HG03097 (cell line): ENCODE measurements around the gene ARHGEF16.

Source experiments
- ATAC-seq: cut with Tn5 transposase; IDR thresholded peaks from one replicate; pipeline ENCODE4 v1.9.1; 2021; ENCODE audit not compliant: unreplicated experiment, low FRiP score

ARHGEF16 gene

GRCh38 chr1:3420218-3420951 lies 34.1 kb upstream of the ARHGEF16 start:
- no peak for ATAC-seq

- ATAC-seq, result no peak
These were observed 31.8 kb upstream of the ARHGEF16 start for GRCh38 chr1:3422638-3423037.

DNA sequence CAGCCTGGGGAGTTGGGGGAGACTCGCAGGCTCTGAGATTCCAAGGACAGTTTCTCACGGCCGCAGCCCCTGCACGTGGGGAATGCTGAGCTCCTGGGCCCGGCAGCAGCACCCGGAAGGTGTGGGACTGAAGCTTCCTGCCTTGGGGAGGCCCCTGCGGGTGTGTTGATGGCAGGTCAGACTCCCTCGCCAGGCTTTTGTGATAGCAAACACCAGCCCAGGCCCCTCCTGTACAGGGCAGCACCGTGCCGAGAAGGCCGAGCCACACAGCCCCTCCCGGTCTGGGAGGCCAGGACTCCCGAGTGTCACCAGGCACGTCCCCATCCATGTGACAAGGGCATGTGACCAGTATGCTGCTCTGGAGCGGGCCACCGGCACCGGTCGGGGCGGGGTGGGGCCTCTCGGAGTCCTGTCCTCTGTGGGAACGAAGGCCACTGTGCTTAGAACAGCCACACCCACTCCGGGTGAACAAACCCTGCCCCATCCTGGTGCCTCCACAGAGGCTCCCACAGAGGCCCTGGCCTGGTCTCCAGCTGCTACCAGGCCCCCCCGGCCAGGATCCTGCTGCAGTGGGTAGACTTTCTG lies 31.1 kb upstream of the ARHGEF16 start:
- ATAC-seq, result no peak

DNA sequence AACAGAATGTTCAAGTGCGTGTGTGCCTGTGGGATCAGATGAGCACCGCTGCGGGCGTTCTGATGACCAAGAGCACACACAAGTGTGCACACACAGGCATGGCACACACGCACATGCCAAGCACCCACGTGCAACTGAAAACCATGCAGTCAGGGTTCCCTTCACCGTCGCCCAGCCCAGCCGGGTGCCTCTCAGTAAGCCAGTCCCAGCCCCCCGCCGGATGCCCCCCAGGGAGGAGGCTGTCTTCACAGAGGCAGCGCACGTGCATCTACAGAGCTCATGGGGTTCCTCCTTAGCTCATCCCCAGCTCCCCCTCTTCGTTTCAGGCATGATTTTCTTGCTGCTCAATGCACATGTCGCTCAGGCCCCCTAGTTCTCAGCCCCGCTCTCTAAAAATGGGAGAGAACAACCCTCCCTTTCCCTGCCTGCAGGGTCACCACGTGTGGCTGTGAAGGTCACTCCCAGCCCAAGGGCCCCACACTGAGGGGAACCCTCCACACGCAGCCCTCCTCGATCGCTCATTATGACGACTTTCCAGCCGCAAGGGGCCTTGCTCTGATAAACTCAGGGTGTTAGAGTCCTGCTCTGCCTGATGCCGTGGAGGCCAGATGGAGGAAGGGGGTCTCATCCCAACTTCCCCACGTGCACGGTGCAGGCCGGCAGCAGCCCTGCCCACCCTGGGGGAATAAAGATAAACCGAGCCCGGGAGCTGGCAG lies 30.4 kb upstream of the ARHGEF16 start:
- no peak for ATAC-seq

- ATAC-seq, result no peak
These were observed 28.8 kb upstream of the ARHGEF16 start for GRCh38 chr1:3425486-3426215.

DNA sequence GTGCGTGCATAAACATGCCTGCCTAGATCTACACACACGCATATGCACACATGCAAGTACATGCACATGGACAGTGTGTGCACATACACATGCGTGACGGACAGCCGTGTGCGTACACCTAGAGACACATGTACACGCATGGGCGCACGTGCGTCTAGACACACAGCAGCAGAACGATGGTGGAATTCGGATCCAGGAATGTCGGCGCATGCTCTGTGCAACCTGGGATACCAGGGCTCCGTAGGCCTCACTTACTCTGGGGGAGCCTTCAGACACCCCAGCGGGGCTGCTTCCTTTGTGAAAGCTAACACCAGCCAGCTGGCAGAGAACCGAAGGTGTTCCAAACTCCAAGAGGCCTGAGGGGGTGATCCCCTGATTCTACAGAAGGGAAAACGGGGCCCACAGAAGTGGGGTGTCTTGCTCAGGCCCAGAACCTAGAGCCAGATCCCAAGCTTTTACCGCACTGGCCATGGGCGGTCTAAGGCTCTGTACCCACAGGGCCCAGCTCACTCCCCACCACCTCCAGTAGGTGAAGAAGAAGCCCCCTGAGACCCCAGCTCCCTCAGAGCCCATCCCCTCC lies 27.4 kb upstream of the ARHGEF16 start:
- ATAC-seq, result no peak

DNA sequence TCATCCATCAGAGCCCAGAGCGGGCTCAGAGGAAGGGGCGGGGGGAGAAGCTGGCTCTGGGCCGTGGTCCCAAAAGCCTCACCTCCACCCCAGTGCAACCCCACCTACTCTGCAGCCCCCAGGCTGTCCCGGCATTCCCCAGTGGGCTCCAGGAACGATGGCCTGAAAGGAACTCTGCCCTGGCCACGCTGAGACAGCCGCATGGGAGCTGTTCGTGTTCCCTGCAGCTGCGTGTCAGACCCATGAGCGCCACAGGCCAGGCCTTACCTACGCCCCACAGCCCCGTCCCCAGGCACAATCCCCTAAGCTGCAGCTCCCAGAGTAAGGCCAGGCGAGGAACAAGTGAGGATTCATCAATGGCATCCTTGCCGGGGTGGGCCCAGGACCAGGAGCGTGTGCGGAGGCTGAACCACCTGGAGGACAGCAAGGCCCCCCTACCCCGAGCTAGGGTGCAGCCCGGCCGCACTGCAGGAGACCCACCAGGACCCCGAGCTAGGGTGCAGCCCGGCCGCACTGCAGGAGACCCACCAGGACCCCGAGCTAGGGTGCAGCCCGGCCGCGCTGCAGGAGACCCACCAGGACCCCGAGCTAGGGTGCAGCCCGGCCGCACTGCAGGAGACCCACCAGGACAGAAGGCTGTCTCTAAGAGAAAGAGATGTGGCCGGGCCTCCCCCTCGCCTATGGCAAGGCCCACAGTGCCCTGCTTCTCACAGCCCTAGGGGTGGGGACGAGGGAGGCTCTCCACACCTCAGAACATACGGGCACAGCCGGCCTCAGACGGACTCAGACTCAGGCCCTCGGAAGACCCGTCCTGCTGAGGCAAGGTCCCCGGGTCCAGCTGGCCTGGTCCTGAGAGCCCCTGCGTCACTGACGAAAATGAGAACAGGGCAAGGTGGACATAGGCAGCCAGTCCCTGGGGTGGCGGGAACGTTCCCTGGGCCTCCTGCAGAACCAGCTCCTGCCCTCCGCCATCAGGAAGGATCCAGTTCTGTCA lies 26.5 kb upstream of the ARHGEF16 start:
- no peak for ATAC-seq

DNA sequence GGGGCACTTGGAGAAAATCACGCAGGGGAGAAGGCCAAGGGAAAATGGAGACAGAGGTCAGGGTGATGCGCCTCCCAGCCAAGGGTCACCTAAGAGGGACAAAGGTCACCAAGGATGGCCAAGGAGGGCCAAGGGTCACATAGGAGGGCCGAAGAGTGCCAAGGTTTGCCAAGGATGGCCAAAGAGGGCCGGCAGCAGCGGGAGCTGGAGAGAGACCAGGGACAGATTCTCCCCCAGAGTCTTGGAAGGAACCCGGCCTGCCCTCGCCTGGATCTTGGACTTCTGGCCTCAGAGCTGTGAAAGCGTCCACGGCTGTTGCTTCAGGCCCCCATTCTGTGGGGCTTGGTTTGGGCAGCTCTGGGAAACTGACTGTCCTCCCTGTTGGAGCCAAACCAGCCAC lies 25.6 kb upstream of the ARHGEF16 start:
- ATAC-seq, result no peak

DNA sequence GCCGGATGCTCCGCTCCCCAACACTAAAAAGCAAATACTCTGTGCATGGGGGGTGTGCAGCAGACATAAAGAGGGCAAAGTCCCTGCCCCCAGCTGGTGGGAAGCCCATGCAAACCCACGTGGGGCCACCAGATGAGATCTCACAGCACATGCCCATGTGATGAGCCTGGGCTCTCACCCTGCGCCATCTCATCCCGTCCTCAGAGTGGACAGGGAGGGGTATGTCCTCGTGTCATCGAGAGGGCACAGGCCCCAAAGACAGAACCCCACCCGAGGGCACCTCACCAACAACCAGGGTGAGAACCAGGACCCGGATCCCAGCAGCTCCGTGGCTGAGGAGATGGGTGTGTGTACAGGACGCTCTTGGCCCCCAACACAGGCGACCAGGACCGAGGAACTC lies 25.1 kb upstream of the ARHGEF16 start:
- ATAC-seq, result no peak

DNA sequence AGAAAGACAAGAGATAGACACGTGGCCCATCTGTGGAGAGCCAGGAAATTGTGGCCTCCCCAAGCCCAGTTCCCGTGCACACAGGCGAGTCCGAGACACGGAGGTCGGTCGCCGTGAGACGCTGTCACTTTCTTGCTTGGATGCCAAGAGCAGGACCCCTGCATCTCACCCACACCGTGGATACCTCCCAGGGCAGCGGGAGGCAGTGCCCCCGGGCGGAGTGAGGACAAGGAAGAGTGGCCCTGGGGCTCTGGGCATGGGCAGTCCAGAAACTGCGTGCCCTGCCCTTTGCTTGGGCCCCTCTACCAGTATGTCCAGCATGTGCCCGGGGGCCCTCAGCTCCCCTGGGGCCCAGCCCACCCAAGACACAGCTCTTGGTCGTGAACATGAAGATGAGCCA lies 24.7 kb upstream of the ARHGEF16 start:
- no peak for ATAC-seq

DNA sequence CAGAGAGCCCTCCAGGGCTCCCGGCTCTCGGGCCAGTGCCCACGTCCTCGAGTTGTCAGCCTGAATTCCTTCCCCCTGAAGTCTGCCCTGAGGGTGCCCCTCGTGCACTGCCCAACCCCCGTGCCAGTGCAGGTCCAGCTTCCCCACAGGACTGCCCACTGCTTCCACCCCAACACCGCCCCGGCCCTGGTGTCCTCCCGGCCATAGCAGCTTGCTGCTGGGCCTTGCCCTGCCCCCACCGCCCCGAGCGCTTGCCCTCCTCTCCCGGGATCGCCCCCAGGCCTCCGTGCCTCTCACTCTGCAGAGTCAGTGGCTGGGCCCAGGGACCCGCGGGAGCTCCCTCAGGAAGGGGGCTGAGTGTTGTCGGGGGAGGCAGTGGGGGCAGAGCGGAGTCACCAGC lies 24.1 kb upstream of the ARHGEF16 start:
- ATAC-seq, result no peak

DNA sequence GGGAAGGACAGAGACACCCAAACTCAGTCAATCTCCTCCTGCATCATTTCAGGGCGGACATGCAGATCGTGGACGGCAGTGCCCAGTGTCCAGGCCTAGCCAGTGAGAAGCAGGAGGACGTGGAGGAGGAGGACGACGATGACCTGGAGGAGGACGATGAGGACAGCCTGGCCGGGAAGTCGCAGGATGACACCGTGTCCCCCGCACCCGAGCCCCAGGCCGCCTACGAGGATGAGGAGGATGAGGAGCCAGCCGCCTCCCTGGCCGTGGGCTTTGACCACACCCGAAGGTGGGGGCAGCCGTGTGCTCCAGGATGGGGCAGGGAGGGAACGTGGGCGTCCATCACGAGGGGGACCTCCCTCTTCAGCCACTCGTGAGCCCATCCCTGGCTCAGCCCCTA lies 23.6 kb upstream of the ARHGEF16 start:
- ATAC-seq, result no peak

GRCh38 chr1:3431266-3431665 lies 23.2 kb upstream of the ARHGEF16 start:
- ATAC-seq, result no peak

DNA sequence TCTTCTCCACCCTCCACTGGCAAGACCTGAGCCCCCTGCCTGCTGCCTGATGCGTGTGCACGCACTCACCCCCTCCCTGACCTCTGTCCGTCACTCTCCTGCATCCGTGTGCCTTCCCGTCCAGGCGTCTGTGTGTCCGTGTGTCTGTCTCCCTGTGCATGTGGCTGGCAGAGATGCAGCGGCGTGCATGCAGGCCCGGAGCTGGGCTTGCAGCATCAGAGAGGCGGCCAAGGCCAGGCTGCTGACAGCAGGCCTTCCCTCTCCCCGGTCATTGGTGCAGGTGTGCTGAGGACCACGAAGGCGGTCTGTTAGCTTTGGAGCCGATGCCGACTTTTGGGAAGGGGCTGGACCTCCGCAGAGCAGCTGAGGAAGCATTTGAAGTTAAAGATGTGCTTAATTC lies 22.8 kb upstream of the ARHGEF16 start:
- no peak for ATAC-seq

DNA sequence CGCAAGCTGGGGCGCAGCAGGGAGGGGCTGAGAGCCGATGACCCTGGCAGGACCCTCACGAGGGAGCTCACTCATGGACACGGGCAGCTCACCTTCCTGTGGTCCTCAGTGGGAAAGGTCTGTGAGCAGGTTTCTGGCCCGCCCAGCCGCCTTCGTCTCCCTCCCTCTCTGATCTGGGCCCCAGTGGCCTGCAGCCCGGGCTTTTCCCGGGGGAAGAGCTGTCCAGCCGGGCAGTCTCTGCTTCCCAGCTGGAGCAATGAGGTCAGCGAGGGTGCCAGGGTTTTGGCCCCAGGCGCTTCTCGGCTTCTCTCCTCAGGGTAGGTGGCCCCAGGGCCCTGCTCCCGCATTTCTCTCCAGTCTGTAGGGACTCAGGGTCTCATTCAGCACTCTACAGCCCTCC lies 22.2 kb upstream of the ARHGEF16 start:
- ATAC-seq, result no peak

DNA sequence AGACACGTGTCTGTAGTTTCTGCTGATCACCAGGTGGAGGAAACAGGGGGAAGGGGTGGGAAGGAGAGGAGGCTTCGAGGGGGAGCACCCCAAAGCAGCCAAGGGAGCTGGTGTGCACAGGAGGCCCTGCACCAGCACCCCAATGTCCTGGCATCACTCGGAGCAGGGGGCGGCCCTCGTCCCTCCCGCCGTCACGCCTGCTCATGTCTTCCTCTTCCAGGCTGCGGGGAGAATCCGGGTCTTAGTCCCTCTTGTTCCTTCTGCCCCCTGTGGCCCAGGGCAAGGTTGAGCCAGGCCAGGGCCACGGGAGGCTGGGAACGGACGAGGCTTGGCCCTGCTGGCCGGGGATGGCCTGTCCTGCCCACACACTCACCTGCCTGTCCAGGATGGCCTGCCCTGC lies 21.4 kb upstream of the ARHGEF16 start:
- no peak for ATAC-seq

- no peak for ATAC-seq
These were observed 20.7 kb upstream of the ARHGEF16 start for GRCh38 chr1:3433596-3434320.

GRCh38 chr1:3434406-3435110 lies 19.9 kb upstream of the ARHGEF16 start:
- no peak for ATAC-seq

DNA sequence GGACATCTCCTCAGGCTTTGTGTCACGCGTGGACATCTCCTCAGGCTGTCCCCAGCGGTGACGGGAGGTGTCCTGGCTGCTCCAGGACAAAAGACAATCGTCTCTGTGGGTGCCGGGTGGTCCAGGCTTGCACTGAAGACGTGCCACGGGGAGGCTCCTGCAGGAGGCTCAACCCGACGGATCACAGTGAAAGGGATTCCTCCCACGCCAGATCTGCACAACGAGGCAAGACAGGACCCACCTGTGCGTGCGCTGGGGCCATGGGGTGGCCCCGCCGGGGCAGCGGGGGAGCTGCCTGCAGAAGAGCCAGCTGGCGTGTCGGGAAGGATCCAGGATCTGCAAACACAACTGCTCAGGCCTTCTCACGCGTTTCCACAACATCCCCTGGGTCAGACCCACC lies 18.8 kb upstream of the ARHGEF16 start:
- ATAC-seq, result no peak
